Parathyroid adenoma (tissue), 2 donors: Measurements from ENCODE around the gene CABLES1.

Experiments used
- H2AFZ ChIP-seq: fragments of 300-600 bp; sonication (generic); one replicate; pipeline ENCODE4 v1.7.0; 2017; ENCODE audit warnings: antibody characterized with exemption, mild to moderate bottlenecking
- H3K27ac ChIP-seq: fragments of 300-600 bp; sonication (generic); one replicate; pipeline ENCODE4 v1.7.0; 2017
- H3K27me3 ChIP-seq: fragments of 300-600 bp; sonication (generic); one replicate; pipeline ENCODE4 v1.7.0; 2017; ENCODE audit warnings: low read length; ENCODE audit not compliant: control insufficient read depth, insufficient read depth
- H3K36me3 ChIP-seq: fragments of 300-600 bp; sonication (generic); one replicate; pipeline ENCODE4 v1.7.0; 2017; ENCODE audit warnings: low read length; ENCODE audit not compliant: control insufficient read depth, insufficient read depth
- H3K4me1 ChIP-seq: fragments of 300-600 bp; sonication (generic); one replicate; pipeline ENCODE4 v1.7.0; 2017; ENCODE audit warnings: control low read depth
- H3K4me2 ChIP-seq: fragments of 300-600 bp; sonication (generic); one replicate; pipeline ENCODE4 v1.7.0; 2017; ENCODE audit warnings: low read length
- H3K4me3 ChIP-seq: fragments of 300-600 bp; sonication (generic); one replicate; pipeline ENCODE4 v1.7.0; 2017; ENCODE audit warnings: low read depth, low read length
- H3K79me2 ChIP-seq: fragments of 300-600 bp; sonication (generic); one replicate; pipeline ENCODE4 v1.7.0; 2017; ENCODE audit warnings: control low read depth
- H3K9ac ChIP-seq: fragments of 300-600 bp; sonication (generic); one replicate; pipeline ENCODE4 v1.7.0; 2017; ENCODE audit warnings: mild to moderate bottlenecking
- H3K9me3 ChIP-seq: fragments of 300-600 bp; sonication (generic); one replicate; pipeline ENCODE4 v1.7.0; 2017; ENCODE audit warnings: low read length; ENCODE audit not compliant: control insufficient read depth
- CTCF ChIP-seq: fragments of 300-600 bp; sonication (generic); IDR thresholded peaks from one replicate; pipeline ENCODE4 v1.7.0; 2017; ENCODE audit warnings: antibody characterized with exemption, mild to moderate bottlenecking
- donor health status: primary hyperparathyroidism.

The CABLES1 gene

GRCh38 chr18:23204589-23205235, 69.4 kb downstream of the CABLES1 start:
- Histone ChIP-seq H2AFZ (peak overlapping the region; percentile 52), H3K27me3 (no peaks in the 10 kb centered on the region), H3K79me2 (no peaks in the 10 kb centered on the region), H3K36me3 (no peaks in the 10 kb centered on the region), H3K9ac (no peak overlapping the region), H3K4me2 (peak overlapping the region; percentile 62), H3K27ac (peak overlapping the region; percentile 5), H3K4me1 (peaks cover 29% of the 10 kb centered on the region), H3K9me3 (no peaks in the 10 kb centered on the region), H3K4me3 (peak overlapping the region; percentile 8)
- no peak for TF ChIP-seq CTCF

- Histone ChIP-seq H2AFZ (no peak overlapping the region), H3K79me2 (no peaks in the 10 kb centered on the region), H3K27ac (no peak overlapping the region), H3K9ac (no peak overlapping the region), H3K4me3 (no peak overlapping the region), H3K4me2 (no peak overlapping the region), H3K9me3 (no peaks in the 10 kb centered on the region), H3K27me3 (no peaks in the 10 kb centered on the region), H3K36me3 (no peaks in the 10 kb centered on the region), H3K4me1 (peaks cover 23% of the 10 kb centered on the region)
- TF ChIP-seq CTCF: no peak
Measured at GRCh38 chr18:23205980-23206379, 70.7 kb downstream of the CABLES1 start.

- H3K27me3 ChIP-seq: no peaks in the 10 kb centered on the region
- H2AFZ ChIP-seq: no peak overlapping the region
- no peak overlapping the region for H3K4me3 ChIP-seq
- peaks cover under 1% of the 10 kb centered on the region for H3K79me2 ChIP-seq
- H3K36me3 ChIP-seq: no peaks in the 10 kb centered on the region
- H3K9ac ChIP-seq: no peak overlapping the region
- peak; percentile 12 for TF ChIP-seq CTCF
- peaks cover 20% of the 10 kb centered on the region for H3K4me1 ChIP-seq
- no peaks in the 10 kb centered on the region for H3K9me3 ChIP-seq
- H3K27ac ChIP-seq: no peak overlapping the region
- H3K4me2 ChIP-seq: no peak overlapping the region
Measured at GRCh38 chr18:23207191-23207955, 72.1 kb downstream of the CABLES1 start.

- no peak overlapping the region for H3K9ac ChIP-seq
- H2AFZ ChIP-seq: no peak overlapping the region
- no peak overlapping the region for H3K4me3 ChIP-seq
- H3K4me2 ChIP-seq: no peak overlapping the region
- H3K36me3 ChIP-seq: no peaks in the 10 kb centered on the region
- H3K27me3 ChIP-seq: no peaks in the 10 kb centered on the region
- peaks cover 3% of the 10 kb centered on the region for H3K79me2 ChIP-seq
- TF ChIP-seq CTCF: no peak
- H3K9me3 ChIP-seq: no peaks in the 10 kb centered on the region
- H3K27ac ChIP-seq: no peak overlapping the region
- peaks cover 20% of the 10 kb centered on the region for H3K4me1 ChIP-seq
Measured at GRCh38 chr18:23207994-23208393, 72.7 kb downstream of the CABLES1 start.
